HL-60 (cell line): ENCODE measurements around the gene AKAP13. TPM values are rescaled to one million over a fixed set of nuclear protein-coding genes. Genes with fewer than 3 reads are reported as not detected.

Experiments
- microRNA-seq: library from miRNA; unstranded; fragments of <30 nt; microRNA quantifications from one replicate; pipeline ENCODE4, GENCODE V29; 2018

The AKAP13 gene

Small RNAs within 50 kb of the gene (microRNA-seq; reads per million reads assigned to microRNA genes)
- not detected for gene MIR1276
- gene MIR7706, result not detected
